DMS153 treated with DMSO at 0.1 percent for 48 hours (cell line): Measurements from ENCODE around the gene DLG1.

ENCODE experiments used
- DNase-seq: peaks from one replicate; lab custom pipeline; 2025; ENCODE audit not compliant: unreplicated experiment; lab: John Stamatoyannopoulos, UW

The DLG1 gene

GRCh38 chr3:197019535-197019934 is 278.9 kb downstream of the DLG1 start:
- no peak for DNase-seq

- DNase-seq, result no peak
Measured at GRCh38 chr3:197019021-197019420, 279.4 kb downstream of the DLG1 start.

DNA sequence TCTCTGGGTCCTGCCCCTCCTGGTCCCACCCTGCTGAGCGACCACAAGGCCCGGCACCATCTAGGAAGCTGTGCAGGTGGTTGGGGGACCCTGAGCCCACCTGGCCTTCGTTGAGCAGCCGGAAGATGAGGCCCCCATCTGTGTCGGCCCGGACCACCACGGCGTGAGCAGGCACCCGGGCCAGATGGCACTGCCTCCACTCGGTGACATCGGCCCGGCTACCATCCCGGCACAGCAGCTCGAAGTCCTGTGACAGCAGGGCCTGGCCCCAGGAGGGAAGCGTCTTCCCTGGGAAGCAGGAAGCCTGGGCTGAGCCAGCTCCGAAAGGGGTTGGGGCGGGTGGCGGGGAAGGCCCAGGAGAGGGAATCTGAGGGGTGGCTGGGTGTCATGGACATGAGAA is 281.4 kb downstream of the DLG1 start:
- DNase-seq, result no peak

DNA sequence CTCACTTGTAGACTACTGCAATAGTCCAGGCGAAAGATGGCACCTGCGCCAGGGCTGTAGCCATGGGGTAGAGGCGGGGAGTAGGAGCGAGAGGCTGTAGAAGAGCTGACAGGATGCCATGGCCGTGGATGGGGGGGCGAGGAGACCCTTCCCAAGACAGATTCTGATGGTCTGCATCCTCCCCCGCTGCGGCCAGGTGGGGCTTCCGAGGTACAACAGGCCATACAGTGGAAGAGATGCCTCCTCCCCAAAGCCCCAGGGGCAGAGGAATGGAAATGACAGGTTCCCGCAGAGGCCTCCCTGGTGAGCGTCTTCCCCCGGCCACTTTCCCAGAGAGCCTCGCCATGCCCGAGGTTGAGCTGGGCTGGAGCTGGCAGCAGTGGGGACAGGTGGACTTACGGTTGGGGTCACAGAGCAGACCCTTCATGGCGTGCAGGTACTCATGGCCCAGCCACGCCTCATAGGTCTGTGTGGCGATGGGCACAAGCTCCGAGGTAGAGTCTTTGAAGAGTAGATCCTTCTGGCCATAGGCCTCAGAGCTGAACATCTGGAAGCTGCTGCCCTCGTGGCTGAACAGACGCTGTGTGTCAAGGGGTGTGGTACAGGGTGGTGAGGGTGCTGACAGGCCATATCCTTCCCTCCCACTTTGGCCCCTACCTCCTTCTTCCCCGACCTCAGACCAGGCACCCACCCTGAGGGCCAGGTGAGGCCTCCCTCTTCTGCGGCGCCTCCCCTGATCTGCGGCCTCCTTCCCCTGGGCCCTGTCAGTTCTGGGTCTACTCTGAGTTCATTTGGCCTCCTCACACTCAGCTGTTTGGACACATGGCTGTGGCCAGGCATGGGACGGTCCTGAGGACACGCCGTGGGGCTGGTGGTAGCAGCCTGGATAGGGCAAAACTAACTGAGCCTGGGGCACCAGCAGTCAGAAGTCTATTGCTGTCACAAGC is 282.3 kb downstream of the DLG1 start:
- DNase-seq, result no peak

- DNase-seq, result no peak
Measured at GRCh38 chr3:197014942-197015575, 283.4 kb downstream of the DLG1 start.

GRCh38 chr3:197014024-197014423 is 284.4 kb downstream of the DLG1 start:
- DNase-seq, result no peak

DNA sequence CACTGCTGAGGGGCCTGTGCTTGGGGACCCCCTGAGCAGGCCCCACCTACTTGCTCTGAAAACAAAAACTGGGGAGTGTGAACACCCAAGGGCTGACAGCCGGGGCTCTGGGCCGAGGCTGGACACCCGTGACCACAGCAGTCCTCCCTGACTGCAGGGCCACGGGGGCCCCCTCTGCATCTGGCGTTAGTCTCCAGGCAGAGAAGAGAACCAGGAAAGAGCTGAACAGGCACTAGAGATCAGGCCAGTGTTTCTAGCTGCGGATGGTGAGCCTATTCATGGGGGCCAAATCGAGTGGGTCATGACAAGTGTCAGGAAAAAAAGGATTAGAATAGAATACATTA is 285.9 kb downstream of the DLG1 start:
- DNase-seq, result no peak

GRCh38 chr3:197011780-197012539 is 286.5 kb downstream of the DLG1 start:
- no peak for DNase-seq

GRCh38 chr3:197010556-197011351 is 287.7 kb downstream of the DLG1 start:
- no peak for DNase-seq

DNA sequence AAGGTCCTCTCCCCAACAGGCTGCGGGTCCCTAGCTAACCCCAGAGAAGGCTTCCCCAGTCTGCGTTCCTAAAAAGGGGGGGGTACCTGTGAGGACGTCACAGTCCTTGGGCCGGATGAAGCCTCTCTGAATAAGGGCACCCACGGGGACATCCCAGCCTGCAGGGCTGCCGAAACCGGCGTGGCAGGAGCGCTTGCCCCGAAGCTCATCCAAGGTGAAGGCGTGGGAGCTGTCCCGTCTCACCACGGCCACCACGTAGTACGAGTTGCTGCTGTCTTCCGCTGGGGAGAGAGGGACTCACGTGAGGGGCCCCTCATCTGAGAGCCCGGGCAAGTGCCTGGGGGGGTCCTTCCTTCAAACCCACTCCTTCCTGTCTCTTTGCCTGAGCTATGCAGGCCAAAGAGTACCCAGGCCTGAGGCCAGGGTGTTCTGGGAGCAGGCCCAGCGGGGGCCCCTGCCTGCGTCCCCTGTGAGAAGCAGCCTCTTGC is 288.8 kb downstream of the DLG1 start:
- no peak for DNase-seq

DNA sequence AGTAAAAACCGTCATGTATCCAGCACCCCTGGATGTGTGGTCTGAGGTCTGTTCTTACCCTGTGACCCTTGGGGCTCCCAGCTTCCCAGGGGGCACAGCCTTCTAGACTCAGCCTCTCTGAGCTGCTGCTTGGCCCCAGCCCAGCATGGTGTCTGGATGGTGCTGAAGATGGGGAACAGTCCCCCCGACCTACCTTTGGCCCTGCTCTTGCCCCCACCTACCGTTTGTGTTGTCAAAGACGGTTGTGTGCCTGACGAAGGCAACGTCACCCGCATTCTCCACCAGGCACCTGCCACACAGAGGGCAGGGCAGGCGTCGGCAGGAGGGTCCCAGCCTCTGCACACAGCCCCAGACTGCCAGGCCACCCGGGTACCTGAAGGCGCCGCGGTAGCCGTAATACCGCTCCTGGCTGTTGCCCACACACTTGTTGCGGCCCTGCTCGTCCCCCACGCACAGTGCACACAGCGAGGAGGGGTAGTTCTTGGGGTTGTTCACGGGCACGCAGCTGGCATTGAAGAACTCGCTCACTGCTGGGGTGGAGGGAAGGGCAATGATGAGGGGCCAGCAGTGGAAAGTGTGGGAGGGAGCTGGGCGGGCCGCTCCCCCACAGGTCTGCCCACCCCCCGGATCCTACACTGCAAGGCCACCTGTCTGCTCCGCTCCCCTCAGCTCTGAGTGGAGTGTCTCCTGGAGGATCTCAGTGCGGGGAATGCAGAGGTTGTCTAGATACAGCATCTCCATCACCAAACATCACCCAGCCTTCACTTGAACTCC is 289.8 kb downstream of the DLG1 start:
- DNase-seq, result no peak

- no peak for DNase-seq
Measured at GRCh38 chr3:197007953-197008352, 290.5 kb downstream of the DLG1 start.

DNA sequence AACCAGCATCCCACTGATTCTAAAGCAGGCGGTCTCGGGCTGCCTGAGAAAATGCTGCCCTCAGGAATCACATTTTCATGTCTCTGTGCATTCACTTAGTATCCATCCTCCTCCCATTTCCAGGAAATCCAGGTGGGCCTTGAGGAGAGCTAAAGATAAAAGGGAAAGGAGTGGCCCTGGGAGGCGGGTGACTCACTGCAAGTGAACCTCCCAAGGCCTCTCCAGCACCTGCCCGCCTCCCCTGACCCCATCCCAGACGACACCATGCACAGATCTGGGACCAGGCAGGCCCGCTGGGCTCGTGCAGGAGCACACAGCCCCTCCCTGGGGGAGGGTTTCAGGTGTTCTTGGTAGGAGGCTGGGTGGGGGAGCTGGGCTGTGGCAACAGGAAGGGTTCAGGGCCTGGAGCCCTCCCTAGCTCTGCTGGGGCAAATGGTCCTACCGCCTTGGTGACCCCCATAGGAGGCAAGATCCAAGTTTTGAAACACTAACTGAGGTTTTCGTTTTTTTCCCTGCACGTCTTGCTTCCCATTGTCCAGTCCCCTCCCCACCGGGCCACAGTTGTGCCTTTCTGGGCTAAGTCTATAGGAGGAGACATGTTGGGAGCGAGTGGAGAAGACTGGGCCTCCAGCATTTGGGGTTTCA is 291.0 kb downstream of the DLG1 start:
- DNase-seq, result no peak

- DNase-seq, result no peak
Measured at GRCh38 chr3:197006860-197007259, 291.6 kb downstream of the DLG1 start.

- DNase-seq, result no peak
Measured at GRCh38 chr3:197006446-197006845, 292.0 kb downstream of the DLG1 start.

GRCh38 chr3:197003461-197004385 is 294.7 kb downstream of the DLG1 start:
- peak; percentile 37 for DNase-seq

- peak; percentile 69 for DNase-seq
Measured at GRCh38 chr3:197002701-197003454, 295.5 kb downstream of the DLG1 start.
